Neuronal stem cell (in vitro differentiated cells): Measurements from ENCODE around the gene RGPD6. TPM values are rescaled to one million over a fixed set of nuclear protein-coding genes. Genes with fewer than 3 reads are reported as not detected.
"Not testable (repeated sequence)": the region's sequence is repeated elsewhere in the genome, so short reads cannot be mapped to it uniquely, and the experiment has no call there.

Experiments used
- DNase-seq: peaks from one replicate; pipeline ENCODE4 v3.0.0-alpha.2; 2013; ENCODE audit warnings: low spot score
- H2AFZ ChIP-seq: one replicate; pipeline ENCODE4 v1.6.1; 2013; ENCODE audit warnings: mild to moderate bottlenecking, low read length, inconsistent platforms
- H2AK5ac ChIP-seq: 2 replicates; pipeline ENCODE4 v1.6.1; 2013; ENCODE audit warnings: low read depth, mild to moderate bottlenecking, inconsistent platforms, low read length, moderate library complexity, mixed read lengths
- H2BK120ac ChIP-seq: 2 replicates; pipeline ENCODE4 v1.6.1; 2013; ENCODE audit warnings: low read depth, mild to moderate bottlenecking, inconsistent platforms, low read length, moderate library complexity, mixed read lengths
- H2BK12ac ChIP-seq: one replicate; pipeline ENCODE4 v1.6.1; 2013; ENCODE audit warnings: low read length, inconsistent platforms
- H2BK15ac ChIP-seq: 2 replicates; pipeline ENCODE4 v1.6.1; 2013; ENCODE audit warnings: mild to moderate bottlenecking, low read length, inconsistent platforms, mixed read lengths
- H2BK5ac ChIP-seq: one replicate; pipeline ENCODE4 v1.6.1; 2013; ENCODE audit warnings: inconsistent platforms, mild to moderate bottlenecking, low read length, moderate library complexity
- H3K14ac ChIP-seq: one replicate; pipeline ENCODE4 v1.6.1; 2013; ENCODE audit warnings: low read length, inconsistent platforms
- H3K18ac ChIP-seq: 2 replicates; pipeline ENCODE4 v1.6.1; 2013; ENCODE audit warnings: low read length, inconsistent platforms
- H3K23ac ChIP-seq: 2 replicates; pipeline ENCODE4 v1.6.1; 2013; ENCODE audit warnings: low read depth, mild to moderate bottlenecking, mixed read lengths, low read length, inconsistent platforms; ENCODE audit not compliant: poor library complexity
- H3K27ac ChIP-seq: replicated peaks from 3 replicates; pipeline ENCODE4 v1.5.1; 2013; ENCODE audit warnings: low read length, inconsistent platforms
- H3K27me3 ChIP-seq, 3 experiments: 2 replicates each; pipeline ENCODE4 v1.6.1; 2013; ENCODE audit warnings: low read length in 3 of 3, mild to moderate bottlenecking in 2 of 3, inconsistent platforms in 1 of 3, low read depth in 1 of 3, mixed read lengths in 1 of 3, moderate library complexity in 1 of 3; ENCODE audit not compliant: control insufficient read depth in 3 of 3, insufficient read depth in 3 of 3
- H3K36me3 ChIP-seq, 2 donors: replicated peaks in 1 of 2; 2 replicates each; pipeline ENCODE4 v1.6.1; 2013; ENCODE audit warnings: low read length in 2 of 2; ENCODE audit not compliant: control insufficient read depth in 2 of 2, insufficient read depth in 2 of 2
- H3K4ac ChIP-seq: 2 replicates; pipeline ENCODE4 v1.6.1; 2013; ENCODE audit warnings: inconsistent platforms, mild to moderate bottlenecking, low read length, moderate library complexity
- H3K4me1 ChIP-seq, 2 donors: 1 replicate in 1 of 2; 2 replicates in 1 of 2; pipeline ENCODE4 v1.6.1; 2013; ENCODE audit warnings: low read length in 2 of 2, low read depth in 1 of 2; ENCODE audit not compliant: control insufficient read depth in 2 of 2, insufficient read depth in 1 of 2
- H3K4me2 ChIP-seq: one replicate; pipeline ENCODE4 v1.6.1; 2013; ENCODE audit warnings: mild to moderate bottlenecking, low read length, inconsistent platforms; ENCODE audit not compliant: insufficient read depth, poor library complexity, severe bottlenecking
- H3K4me3 ChIP-seq, 2 donors: 2 replicates each; pipeline ENCODE4 v1.5.1; 2013; ENCODE audit warnings: low read length in 2 of 2, mild to moderate bottlenecking in 2 of 2, inconsistent platforms in 1 of 2, moderate library complexity in 1 of 2
- H3K79me1 ChIP-seq: one replicate; pipeline ENCODE4 v1.6.1; 2013; ENCODE audit warnings: low read depth, mild to moderate bottlenecking, inconsistent platforms, low read length, moderate library complexity
- H3K9ac ChIP-seq: one replicate; pipeline ENCODE4 v1.6.1; 2013; ENCODE audit warnings: mild to moderate bottlenecking, low read depth, low read length, inconsistent platforms; ENCODE audit not compliant: poor library complexity
- H3K9me3 ChIP-seq, 2 donors: replicated peaks in 1 of 2; 2 replicates each; pipeline versions ENCODE3 to v1.6.1; 2013; ENCODE audit warnings: low read length in 2 of 2, mild to moderate bottlenecking in 2 of 2, inconsistent platforms in 1 of 2, low read depth in 1 of 2, mixed read lengths in 1 of 2, moderate library complexity in 1 of 2; ENCODE audit not compliant: control insufficient read depth in 2 of 2, insufficient read depth in 1 of 2
- H4K8ac ChIP-seq: one replicate; pipeline ENCODE4 v1.6.1; 2013; ENCODE audit warnings: low read depth, mild to moderate bottlenecking, inconsistent platforms, low read length, moderate library complexity
- H4K91ac ChIP-seq: one replicate; pipeline ENCODE4 v1.6.1; 2013; ENCODE audit warnings: low read length, low read depth, mild to moderate bottlenecking, inconsistent platforms; ENCODE audit not compliant: poor library complexity
- WGBS, 2 donors: extraction: QIAGEN DNeasy Blood & Tissue Kit; methylation state at CpG; one replicate each; pipeline ENCODE4 v1.1.7; 2013; ENCODE audit warnings: missing lambda C conversion rate in 2 of 2, mixed read lengths in 1 of 2; ENCODE audit not compliant: insufficient read length in 2 of 2, insufficient replicate concordance in 1 of 2; ENCODE audit errors: extremely low coverage in 2 of 2; 5-methylcytosine and 5-hydroxymethylcytosine counted together
- polyA plus RNA-seq, 2 experiments: library from polyadenylated mRNA; stranded (reverse); fragments of 200-250 nt; gene quantifications; one replicate each; pipeline ENCODE4 v1.2.3, GENCODE V29; 2013

RGPD6 gene
- 3.6 TPM for polyA plus RNA-seq (2013, experiment 1 of 2)
- polyA plus RNA-seq (2013, experiment 2 of 2): 2.8 TPM

DNA sequence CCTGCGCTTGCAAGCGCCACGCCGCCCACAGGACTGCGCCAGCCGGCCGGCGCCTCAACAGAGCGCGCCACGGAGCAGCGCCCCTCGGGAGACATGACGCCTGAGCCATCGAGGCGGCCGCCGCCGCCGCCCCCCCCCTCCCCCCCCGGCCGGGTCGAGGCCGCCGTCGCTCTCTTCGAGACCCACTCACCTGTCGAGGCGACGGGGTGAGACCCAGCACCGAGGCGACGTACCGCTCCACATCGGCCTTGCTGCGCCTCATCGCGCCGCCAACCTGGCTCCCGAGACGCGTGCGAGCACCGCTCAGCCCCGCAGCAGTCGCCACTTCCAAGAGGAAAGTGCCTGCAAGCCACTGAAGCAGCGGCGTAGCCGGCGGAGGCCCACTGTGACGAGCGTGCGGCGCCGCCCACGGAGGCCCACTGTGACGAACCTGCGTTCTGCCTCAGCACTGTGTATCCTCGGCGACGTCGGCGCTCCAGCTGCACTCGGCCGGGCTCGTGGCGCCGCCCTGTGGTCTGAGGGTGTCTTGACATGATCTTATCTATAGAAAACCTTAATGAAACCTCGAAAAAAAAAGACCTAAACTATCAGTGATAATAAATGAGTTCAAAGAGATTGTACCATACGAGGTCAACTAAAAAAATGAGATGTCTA, at the start of gene RGPD6:
Gene RGPD6, minus strand, starts transcription at position 460 of the 654 bp plus-strand sequence. Its CDS starts 198 bp downstream, at position 262.
- H2AFZ ChIP-seq, H2BK12ac ChIP-seq, H3K9ac ChIP-seq, H4K8ac ChIP-seq, H3K27ac ChIP-seq, H2BK120ac ChIP-seq, H3K4me3 ChIP-seq, H3K79me1 ChIP-seq, H3K14ac ChIP-seq, H2BK5ac ChIP-seq, DNase-seq, H3K36me3 ChIP-seq, H4K91ac ChIP-seq, H3K4me1 ChIP-seq, H2AK5ac ChIP-seq, H3K23ac ChIP-seq, H3K9me3 ChIP-seq, H2BK15ac ChIP-seq, H3K27me3 ChIP-seq, H3K18ac ChIP-seq, H3K4ac ChIP-seq, H3K4me2 ChIP-seq: not testable (repeated sequence)
- WGBS, 2 donors: no CpG with 5 or more reads among the region's 70 CpGs

DNA sequence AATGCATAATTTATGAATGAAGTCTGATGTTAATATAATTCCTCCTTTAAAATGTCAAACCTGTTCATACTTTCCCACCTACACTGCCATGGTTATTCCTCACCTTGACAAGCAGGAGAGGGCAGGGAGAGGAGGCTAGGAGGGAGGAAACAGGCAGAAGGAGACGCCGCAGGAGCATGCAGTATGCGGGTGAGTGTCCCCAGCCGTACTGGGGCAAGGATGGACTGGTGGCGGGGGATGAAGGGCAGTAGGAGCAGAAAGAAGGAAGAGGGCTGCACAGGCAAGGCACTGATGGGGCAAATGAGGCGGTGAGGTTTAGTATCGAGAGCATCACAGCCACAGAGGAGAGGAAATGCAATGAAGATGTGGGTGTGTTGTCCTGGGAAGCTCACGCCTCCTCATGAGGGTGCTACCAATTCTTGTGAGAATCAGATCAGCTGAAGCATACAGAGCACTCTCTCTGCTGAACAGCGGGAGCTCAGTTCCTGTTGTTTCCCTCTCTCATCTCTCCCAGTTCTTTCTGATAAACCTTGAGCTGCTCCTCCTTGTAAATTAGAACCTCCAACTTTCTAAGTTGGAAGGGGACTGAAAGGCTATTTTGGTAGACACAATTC, 42.4 kb upstream of the RGPD6 start:
- H3K4me2 ChIP-seq, H2AFZ ChIP-seq, H2BK120ac ChIP-seq, H3K36me3 ChIP-seq, H3K9ac ChIP-seq, H2AK5ac ChIP-seq, H3K27me3 ChIP-seq, DNase-seq, H3K4me1 ChIP-seq, H4K8ac ChIP-seq, H2BK5ac ChIP-seq, H4K91ac ChIP-seq, H3K27ac ChIP-seq, H3K18ac ChIP-seq, H3K9me3 ChIP-seq, H3K14ac ChIP-seq, H3K23ac ChIP-seq, H3K4me3 ChIP-seq, H3K79me1 ChIP-seq, H3K4ac ChIP-seq, H2BK15ac ChIP-seq, H2BK12ac ChIP-seq: not testable (repeated sequence)
- WGBS, 2 donors: no CpG with 5 or more reads among the region's 9 CpGs

DNA sequence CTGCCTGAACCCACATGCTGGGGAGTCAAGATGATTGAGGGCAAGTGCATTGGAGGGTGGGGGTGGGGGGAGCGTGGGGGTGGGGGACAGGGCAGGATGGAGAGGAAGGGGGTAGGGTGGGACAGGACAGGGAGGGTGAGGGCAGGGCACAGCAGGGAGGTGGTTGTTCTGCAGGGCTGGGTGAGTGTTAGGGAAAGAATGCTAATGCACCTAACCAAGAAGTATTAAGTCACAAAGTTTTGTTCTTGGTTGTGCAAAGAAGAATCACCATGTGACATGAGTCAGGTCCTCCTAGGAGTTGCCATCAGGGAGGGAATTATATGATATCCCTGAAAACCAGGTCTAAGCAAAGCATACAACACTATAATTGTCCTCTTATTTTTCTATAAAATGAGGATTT, 36.9 kb upstream of the RGPD6 start:
- not testable (repeated sequence) for H3K79me1 ChIP-seq, H2BK12ac ChIP-seq, H2AK5ac ChIP-seq, H3K18ac ChIP-seq, H3K23ac ChIP-seq, H3K4me1 ChIP-seq, H3K4me3 ChIP-seq, H3K27ac ChIP-seq, H3K27me3 ChIP-seq, H3K4ac ChIP-seq, H2BK120ac ChIP-seq, H2BK15ac ChIP-seq, H4K91ac ChIP-seq, H3K14ac ChIP-seq, DNase-seq, H4K8ac ChIP-seq, H2AFZ ChIP-seq, H3K36me3 ChIP-seq, H3K9me3 ChIP-seq, H3K4me2 ChIP-seq, H2BK5ac ChIP-seq, H3K9ac ChIP-seq
- WGBS, 2 donors: no CpG with 5 or more reads among the region's 1 CpG

DNA sequence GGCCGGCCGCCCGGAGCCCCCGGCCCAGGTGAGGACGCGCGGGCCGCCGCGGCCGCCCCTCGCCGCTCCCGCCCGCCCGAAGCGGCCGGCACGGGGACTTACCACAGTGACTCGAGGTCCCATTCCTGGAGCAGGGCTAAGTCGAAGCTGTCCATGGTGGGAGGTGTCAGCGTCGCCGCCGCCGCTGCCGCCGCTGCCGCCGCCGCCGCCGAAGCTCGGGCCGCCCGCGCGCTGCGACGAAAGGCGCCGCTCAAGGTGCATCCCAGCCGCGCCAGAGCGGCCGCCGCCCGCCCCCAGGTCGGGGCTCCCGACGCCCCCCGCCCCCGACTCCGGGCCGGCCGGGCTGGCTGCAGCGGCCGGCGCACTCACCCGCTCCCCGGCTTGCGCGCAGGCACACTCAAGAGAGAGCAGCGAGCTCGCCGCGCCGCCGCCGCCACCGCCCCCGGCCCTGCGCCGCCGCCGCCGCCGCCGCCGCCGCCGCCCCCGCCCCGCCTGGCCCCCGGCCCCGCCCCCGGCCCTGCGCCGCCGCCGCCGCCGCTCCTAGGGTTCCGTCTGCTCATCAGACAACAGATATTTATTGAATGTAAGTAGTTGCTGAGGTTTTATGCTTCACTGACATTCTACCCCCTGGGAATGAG, 33.7 kb upstream of the RGPD6 start:
- not testable (repeated sequence) for H4K91ac ChIP-seq, H3K4ac ChIP-seq, H3K4me2 ChIP-seq, H3K18ac ChIP-seq, H3K79me1 ChIP-seq, H3K27me3 ChIP-seq, H3K27ac ChIP-seq, DNase-seq, H2BK5ac ChIP-seq, H2AK5ac ChIP-seq, H2AFZ ChIP-seq, H2BK15ac ChIP-seq, H2BK120ac ChIP-seq, H3K14ac ChIP-seq, H2BK12ac ChIP-seq, H3K23ac ChIP-seq, H3K9ac ChIP-seq, H4K8ac ChIP-seq, H3K4me1 ChIP-seq, H3K36me3 ChIP-seq, H3K9me3 ChIP-seq
- H3K4me3 ChIP-seq: peak overlapping the region in 1 of 2 donors; percentile 22
- no CpG with 5 or more reads among the region's 94 CpGs for WGBS, 2 donors
